Skeletal muscle tissue (tissue), 4 donors: ENCODE results near the gene OSTN. TPM values are rescaled to one million over a fixed set of nuclear protein-coding genes. Genes with fewer than 3 reads are reported as not detected.

Experiments
- H3K27ac ChIP-seq: one replicate; pipeline ENCODE4 v1.7.0; 2013; ENCODE audit warnings: mild to moderate bottlenecking, low read depth, low read length, inconsistent platforms
- H3K27me3 ChIP-seq, 3 donors: one replicate each; pipeline ENCODE4 v1.7.0; 2013; ENCODE audit warnings: low read length in 3 of 3; ENCODE audit not compliant: control insufficient read depth in 3 of 3, insufficient read depth in 3 of 3
- H3K36me3 ChIP-seq, 3 donors: one replicate each; pipeline ENCODE4 v1.7.0; 2013; ENCODE audit warnings: low read length in 3 of 3; ENCODE audit not compliant: control insufficient read depth in 3 of 3, insufficient read depth in 3 of 3
- H3K4me1 ChIP-seq, 3 donors: one replicate each; pipeline ENCODE4 v1.7.0; 2013; ENCODE audit warnings: low read length in 3 of 3, mild to moderate bottlenecking in 3 of 3; ENCODE audit not compliant: control insufficient read depth in 3 of 3, insufficient read depth in 3 of 3
- H3K4me3 ChIP-seq, 3 donors: one replicate each; pipeline ENCODE4 v1.7.0; 2013; ENCODE audit warnings: low read length in 3 of 3
- H3K9ac ChIP-seq, 3 donors: one replicate each; pipeline ENCODE4 v1.7.0; 2013; ENCODE audit warnings: low read length in 3 of 3, mild to moderate bottlenecking in 3 of 3, moderate library complexity in 2 of 3, low read depth in 1 of 3
- H3K9me3 ChIP-seq, 3 donors: one replicate each; pipeline ENCODE4 v1.7.0; 2013; ENCODE audit warnings: low read length in 3 of 3; ENCODE audit not compliant: control insufficient read depth in 3 of 3
- total RNA-seq: library from RNA; depleted of rRNA; stranded (reverse); fragments of >200 nt; gene quantifications from one replicate; pipeline ENCODE4 v1.2.3, GENCODE V29; 2014
- donor health status: Osteomylitis.

The OSTN gene
- total RNA-seq, 1 donor from 2014 or later, result 6.8 TPM

DNA sequence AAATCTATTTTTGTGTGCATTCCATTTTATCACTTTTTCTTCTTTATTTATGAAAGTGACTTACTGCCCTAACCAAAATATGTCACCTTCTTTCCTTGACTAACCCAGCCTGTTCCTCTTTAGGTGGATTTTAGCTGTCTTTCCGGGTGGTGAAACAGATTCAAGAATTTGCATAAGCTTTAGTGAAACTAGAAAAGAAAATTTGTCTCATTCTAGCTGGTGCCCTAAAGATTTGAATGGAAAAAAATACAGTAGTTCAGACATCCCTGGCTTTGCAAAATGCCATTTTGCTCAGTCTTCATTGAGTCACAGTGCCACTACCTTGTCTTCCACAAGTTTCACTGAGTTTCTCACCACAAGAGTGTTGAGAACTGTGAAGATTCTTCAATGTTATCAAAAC is 102.0 kb downstream of the OSTN start:
- no peak overlapping the region for H3K9ac ChIP-seq
- H3K4me3 ChIP-seq, result no peak overlapping the region
- no peaks in the 10 kb centered on the region for H3K4me1 ChIP-seq
- H3K27ac ChIP-seq, result no peak overlapping the region
- H3K36me3 ChIP-seq, result no peaks in the 10 kb centered on the region
- no peaks in the 10 kb centered on the region for H3K27me3 ChIP-seq
- no peaks in the 10 kb centered on the region for H3K9me3 ChIP-seq

DNA sequence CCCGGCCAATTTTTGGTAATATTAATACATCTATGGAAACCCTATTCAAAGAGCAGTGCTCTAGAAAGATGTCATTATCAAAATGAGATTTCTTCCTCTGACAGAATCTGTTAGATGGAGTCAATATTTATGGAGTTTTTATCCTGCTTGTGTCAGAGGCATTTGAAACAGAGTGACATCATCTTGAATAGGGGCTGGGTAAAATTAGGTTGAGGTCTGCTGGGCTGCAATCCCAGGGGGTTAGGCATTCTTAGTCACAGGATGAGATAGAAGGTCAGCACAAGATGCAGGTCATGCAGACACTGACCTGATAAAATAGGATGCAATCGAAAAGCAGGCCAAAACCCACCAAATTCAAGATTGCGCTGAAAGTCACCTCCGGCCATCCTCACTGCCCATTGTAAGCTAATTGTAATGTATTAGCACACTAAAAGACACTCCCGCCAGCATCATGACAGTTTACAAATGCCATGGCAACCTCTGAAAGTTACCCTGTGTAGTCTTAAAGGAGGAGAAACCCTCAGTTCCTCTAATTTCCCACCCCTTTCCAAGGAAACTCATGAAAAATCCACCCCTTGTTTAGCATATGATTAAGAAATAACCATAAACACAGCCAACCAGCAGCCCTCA is 102.9 kb downstream of the OSTN start:
- no peaks in the 10 kb centered on the region for H3K4me1 ChIP-seq
- H3K9ac ChIP-seq, result no peak overlapping the region
- no peaks in the 10 kb centered on the region for H3K27me3 ChIP-seq

DNA sequence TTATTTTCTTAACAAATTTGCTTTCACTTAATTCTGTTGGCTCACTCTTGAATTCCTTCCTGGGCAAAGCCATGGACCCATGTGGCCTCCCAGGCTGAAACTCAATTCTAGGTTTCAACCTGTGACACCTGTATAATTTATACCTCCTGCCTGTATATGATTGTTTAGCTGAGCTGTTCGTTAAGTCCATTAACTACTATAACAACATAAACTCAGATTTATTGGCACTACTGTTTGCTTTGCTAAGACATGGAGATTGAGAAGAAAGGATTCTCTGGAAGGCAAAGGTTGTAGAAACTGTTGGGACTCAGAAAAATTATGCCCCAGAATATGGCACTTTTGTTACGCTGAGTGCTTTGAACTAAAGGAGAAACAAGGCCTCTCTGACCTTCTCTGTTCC is 103.4 kb downstream of the OSTN start:
- Histone ChIP-seq H3K4me3 (no peak overlapping the region), H3K4me1 (no peaks in the 10 kb centered on the region), H3K27me3 (no peaks in the 10 kb centered on the region), H3K36me3 (no peaks in the 10 kb centered on the region), H3K9me3 (no peaks in the 10 kb centered on the region), H3K9ac (no peak overlapping the region), H3K27ac (no peak overlapping the region)

More for the DNA sequence above, 102.9 kb downstream of the OSTN start:
- H3K36me3 ChIP-seq, result no peaks in the 10 kb centered on the region
- no peak overlapping the region for H3K4me3 ChIP-seq
- no peaks in the 10 kb centered on the region for H3K9me3 ChIP-seq
- no peak overlapping the region for H3K27ac ChIP-seq

DNA sequence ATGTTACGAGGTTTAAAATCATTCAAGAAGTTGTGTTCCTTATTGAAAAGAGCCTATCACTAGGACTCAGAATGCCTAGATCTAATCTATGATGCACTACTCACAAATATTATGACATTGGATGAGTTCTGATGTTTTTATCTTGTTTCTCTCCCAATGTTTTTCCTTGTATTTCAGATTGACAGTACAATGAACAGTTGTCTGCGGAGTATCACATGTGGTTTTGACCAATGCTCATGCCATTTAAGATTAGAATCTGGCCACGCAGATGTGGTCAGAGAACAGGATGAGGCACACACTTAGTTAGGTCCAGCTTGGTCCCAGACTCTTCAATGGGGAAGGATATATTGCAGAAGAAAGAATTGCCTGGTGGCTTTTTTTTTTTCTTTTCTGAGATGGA is 104.6 kb downstream of the OSTN start:
- no peaks in the 10 kb centered on the region for H3K36me3 ChIP-seq
- no peak overlapping the region for H3K27ac ChIP-seq
- no peaks in the 10 kb centered on the region for H3K9me3 ChIP-seq
- H3K27me3 ChIP-seq, result no peaks in the 10 kb centered on the region
- H3K9ac ChIP-seq, result no peak overlapping the region
- no peak overlapping the region for H3K4me3 ChIP-seq
- no peaks in the 10 kb centered on the region for H3K4me1 ChIP-seq

DNA sequence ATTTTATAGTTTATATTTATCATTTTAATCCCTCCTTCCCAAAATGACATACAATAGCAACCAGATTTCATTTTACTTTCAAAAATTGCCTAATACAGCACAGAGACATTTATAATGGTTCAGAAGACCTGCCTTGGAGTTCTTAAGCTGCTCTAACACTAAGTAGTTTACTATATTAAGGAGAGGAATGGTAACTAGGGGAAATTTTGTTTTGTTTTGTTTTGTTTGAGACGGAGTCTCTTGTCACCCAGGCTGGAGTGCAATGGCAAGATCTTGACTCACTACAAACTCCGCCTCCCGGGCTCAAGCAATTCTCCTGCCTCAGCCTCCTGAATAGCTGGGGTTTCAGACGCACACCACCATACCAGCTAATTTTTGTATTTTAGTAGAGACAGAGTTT is 107.4 kb downstream of the OSTN start:
- no peaks in the 10 kb centered on the region for H3K9me3 ChIP-seq
- no peak overlapping the region for H3K9ac ChIP-seq
- no peaks in the 10 kb centered on the region for H3K27me3 ChIP-seq
- no peaks in the 10 kb centered on the region for H3K36me3 ChIP-seq
- H3K4me3 ChIP-seq, result no peak overlapping the region
- no peaks in the 10 kb centered on the region for H3K4me1 ChIP-seq
- H3K27ac ChIP-seq, result no peak overlapping the region

DNA sequence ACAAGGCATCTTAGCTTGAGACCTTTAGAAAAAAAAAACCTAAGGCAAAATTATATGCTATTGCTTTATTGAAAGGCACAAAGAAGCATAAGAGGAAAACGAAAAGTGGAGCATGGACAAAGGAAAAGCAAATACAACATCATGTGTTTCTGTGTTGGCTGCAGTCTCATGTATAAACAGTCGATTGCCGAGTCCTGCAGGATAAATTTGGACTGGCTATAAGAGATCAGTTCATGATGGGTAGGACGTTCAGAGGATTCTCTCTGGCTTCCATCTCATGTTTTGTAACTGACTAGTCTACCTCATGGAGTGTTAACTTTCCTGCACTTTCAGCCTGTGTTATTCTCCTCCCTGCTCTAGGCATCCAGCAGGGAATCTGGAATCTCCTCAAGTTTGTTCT is 108.3 kb downstream of the OSTN start:
- no peaks in the 10 kb centered on the region for H3K9me3 ChIP-seq
- no peak overlapping the region for H3K27ac ChIP-seq
- H3K27me3 ChIP-seq, result no peaks in the 10 kb centered on the region
- H3K4me3 ChIP-seq, result no peak overlapping the region
- no peaks in the 10 kb centered on the region for H3K4me1 ChIP-seq
- no peak overlapping the region for H3K9ac ChIP-seq
- no peaks in the 10 kb centered on the region for H3K36me3 ChIP-seq

DNA sequence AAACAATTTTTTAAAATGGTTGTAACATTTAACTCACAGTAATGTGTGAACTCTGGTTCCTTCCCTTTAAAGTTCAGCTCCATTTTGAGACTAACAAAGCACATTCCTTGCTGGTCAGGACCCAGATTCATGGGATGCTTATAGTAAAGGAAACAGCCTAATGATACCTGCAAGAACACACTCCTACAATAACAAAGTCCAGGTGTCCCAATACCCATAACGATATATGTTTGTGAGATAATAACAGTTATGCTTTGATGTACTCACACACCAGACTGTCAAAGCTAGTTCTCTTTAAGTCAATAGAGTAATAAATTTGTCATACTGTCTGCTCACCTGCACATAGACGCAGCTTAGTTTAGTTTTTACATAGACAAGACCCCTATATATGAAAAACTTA is 114.3 kb downstream of the OSTN start:
- H3K4me1 ChIP-seq, result no peaks in the 10 kb centered on the region
- no peak overlapping the region for H3K27ac ChIP-seq
- H3K4me3 ChIP-seq, result no peak overlapping the region
- H3K9ac ChIP-seq, result no peak overlapping the region
- no peaks in the 10 kb centered on the region for H3K36me3 ChIP-seq
- no peaks in the 10 kb centered on the region for H3K27me3 ChIP-seq
- no peaks in the 10 kb centered on the region for H3K9me3 ChIP-seq

DNA sequence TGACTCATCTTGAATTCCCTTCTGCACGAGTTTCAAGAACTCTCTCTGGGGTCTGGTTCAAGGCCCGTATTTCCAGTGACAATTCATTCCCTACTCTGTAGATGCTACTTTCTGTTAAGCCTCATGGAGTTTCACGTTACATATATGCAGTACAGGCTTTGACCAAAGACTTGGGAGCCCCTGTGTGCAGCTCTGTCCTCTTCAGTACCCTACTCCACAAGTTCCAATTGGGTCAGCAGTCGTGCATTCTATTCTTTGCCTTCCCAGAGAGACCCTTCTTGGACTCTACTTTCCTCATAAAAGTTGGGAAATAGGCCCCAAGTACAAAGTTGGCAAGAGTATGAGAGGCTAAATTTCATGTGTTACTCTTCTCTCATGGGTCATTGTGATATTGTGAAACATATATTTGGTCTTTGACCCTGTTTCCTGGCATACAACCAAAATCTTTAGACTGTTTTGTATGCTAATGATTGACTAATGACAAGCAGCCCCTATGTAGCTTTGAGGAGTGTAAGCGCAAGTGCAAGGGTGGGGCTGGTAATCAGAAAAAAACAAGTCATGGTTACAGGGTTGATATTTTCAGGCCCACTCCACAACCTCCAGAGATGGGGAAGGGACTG is 115.2 kb downstream of the OSTN start:
- H3K36me3 ChIP-seq, result no peaks in the 10 kb centered on the region
- no peaks in the 10 kb centered on the region for H3K9me3 ChIP-seq
- H3K27ac ChIP-seq, result no peak overlapping the region
- no peaks in the 10 kb centered on the region for H3K27me3 ChIP-seq
- no peaks in the 10 kb centered on the region for H3K4me1 ChIP-seq
- H3K9ac ChIP-seq, result no peak overlapping the region
- H3K4me3 ChIP-seq, result no peak overlapping the region

Other genes with a start within 250 kb of the OSTN start
- gene CCDC50, start 130.2 kb downstream of the OSTN start, total RNA-seq, result 24.0 TPM
- gene UTS2B, start 131.3 kb downstream of the OSTN start, total RNA-seq, result not detected